SK-N-SH treated with all-trans-retinoic acid at 6 μM for 48 hours (cell line): ENCODE data around the gene RAC3.

ENCODE experiments used
- ATAC-seq: fragments of 200-7000 bp; cut with Tn5 transposase; 3 replicates; pipeline ENCODE4 v1.9.1; 2020; ENCODE audit warnings: mild to moderate bottlenecking, moderate library complexity
- ARNTL ChIP-seq: fragments of 450-650 bp; formaldehyde crosslinking; IDR thresholded peaks from 2 replicates; pipeline ENCODE4 v1.5.0; 2020; ENCODE audit warnings: low read depth, mild to moderate bottlenecking, moderate library complexity, borderline replicate concordance
- BACH2 ChIP-seq: fragments of 250-450 bp; sonication (Bioruptor Pico); IDR thresholded peaks from 2 replicates; pipeline ENCODE4 v1.9.0; 2021; ENCODE audit warnings: mild to moderate bottlenecking, borderline replicate concordance
- CREB5 ChIP-seq: fragments of 250-450 bp; sonication (Bioruptor Pico); IDR thresholded peaks from 2 replicates; pipeline ENCODE4 v1.5.1; 2020; ENCODE audit warnings: low read depth, mild to moderate bottlenecking, moderate library complexity
- ISL1 ChIP-seq: fragments of 250-450 bp; sonication (Bioruptor Pico); IDR thresholded peaks from 2 replicates; pipeline ENCODE4 v2.1.2; 2022; ENCODE audit warnings: mild to moderate bottlenecking, moderate library complexity
- OSR1 ChIP-seq: fragments of 250-450 bp; sonication (Bioruptor Pico); IDR thresholded peaks from 2 replicates; pipeline ENCODE4 v1.8.0; 2022; ENCODE audit warnings: moderate library complexity, mild to moderate bottlenecking, inconsistent platforms
- PATZ1 ChIP-seq: fragments of 250-450 bp; sonication (Bioruptor Pico); IDR thresholded peaks from 2 replicates; pipeline ENCODE4 v1.8.0; 2020; ENCODE audit warnings: mild to moderate bottlenecking, moderate library complexity, borderline replicate concordance
- POU6F1 ChIP-seq: fragments of 250-450 bp; sonication (Bioruptor Pico); IDR thresholded peaks from 2 replicates; pipeline ENCODE4 v1.8.0; 2021; ENCODE audit warnings: low read depth, mild to moderate bottlenecking, moderate library complexity, borderline replicate concordance
- PPARA ChIP-seq: fragments of 250-450 bp; sonication (Bioruptor Pico); IDR thresholded peaks from 2 replicates; pipeline ENCODE4 v1.5.0; 2020; ENCODE audit warnings: mild to moderate bottlenecking, borderline replicate concordance
- RARB ChIP-seq: fragments of 250-450 bp; sonication (Bioruptor Pico); IDR thresholded peaks from 2 replicates; pipeline ENCODE4 v1.8.0; 2021; ENCODE audit warnings: mild to moderate bottlenecking, moderate library complexity
- SNAI2 ChIP-seq: fragments of 250-450 bp; sonication (Bioruptor Pico); IDR thresholded peaks from 2 replicates; pipeline ENCODE4 v1.5.0; 2020; ENCODE audit warnings: mild to moderate bottlenecking, moderate library complexity
- TCF4 ChIP-seq: fragments of 250-450 bp; sonication (Bioruptor Pico); IDR thresholded peaks from 2 replicates; pipeline ENCODE4 v1.8.0; 2021; ENCODE audit warnings: mild to moderate bottlenecking, moderate library complexity, borderline replicate concordance
- TOX ChIP-seq: fragments of 250-450 bp; sonication (Bioruptor Pico); IDR thresholded peaks from 2 replicates; pipeline ENCODE4 v1.8.0; 2021; ENCODE audit warnings: mild to moderate bottlenecking, moderate library complexity, borderline replicate concordance
- TSHZ2 ChIP-seq: fragments of 250-450 bp; sonication (Bioruptor Pico); IDR thresholded peaks from 2 replicates; pipeline ENCODE4 v1.5.0; 2020; ENCODE audit warnings: mild to moderate bottlenecking, moderate library complexity
- ZC3H10 ChIP-seq: fragments of 250-450 bp; sonication (Bioruptor Pico); IDR thresholded peaks from 2 replicates; pipeline ENCODE4 v1.5.1; 2021; ENCODE audit warnings: mild to moderate bottlenecking, moderate library complexity
- ZFP3 ChIP-seq: fragments of 250-450 bp; sonication (Bioruptor Pico); IDR thresholded peaks from 2 replicates; pipeline ENCODE4 v1.5.0; 2020; ENCODE audit warnings: mild to moderate bottlenecking, moderate library complexity
- ZFP30 ChIP-seq: fragments of 450-650 bp; formaldehyde crosslinking; IDR thresholded peaks from 2 replicates; pipeline ENCODE4 v1.5.0; 2022; ENCODE audit warnings: mild to moderate bottlenecking, moderate library complexity
- ZNF565 ChIP-seq: fragments of 450-650 bp; formaldehyde crosslinking; conservative IDR thresholded peaks from 2 replicates; pipeline ENCODE4 v1.5.0; 2020; ENCODE audit warnings: low read depth, mild to moderate bottlenecking, moderate library complexity
- ZNF70 ChIP-seq: fragments of 450-650 bp; formaldehyde crosslinking; IDR thresholded peaks from 2 replicates; pipeline ENCODE4 v1.5.0; 2020; ENCODE audit warnings: mild to moderate bottlenecking, moderate library complexity
- ZNF8 ChIP-seq: fragments of 450-650 bp; formaldehyde crosslinking; IDR thresholded peaks from 2 replicates; pipeline ENCODE4 v1.5.0; 2020; ENCODE audit warnings: mild to moderate bottlenecking, moderate library complexity

Gene RAC3

DNA sequence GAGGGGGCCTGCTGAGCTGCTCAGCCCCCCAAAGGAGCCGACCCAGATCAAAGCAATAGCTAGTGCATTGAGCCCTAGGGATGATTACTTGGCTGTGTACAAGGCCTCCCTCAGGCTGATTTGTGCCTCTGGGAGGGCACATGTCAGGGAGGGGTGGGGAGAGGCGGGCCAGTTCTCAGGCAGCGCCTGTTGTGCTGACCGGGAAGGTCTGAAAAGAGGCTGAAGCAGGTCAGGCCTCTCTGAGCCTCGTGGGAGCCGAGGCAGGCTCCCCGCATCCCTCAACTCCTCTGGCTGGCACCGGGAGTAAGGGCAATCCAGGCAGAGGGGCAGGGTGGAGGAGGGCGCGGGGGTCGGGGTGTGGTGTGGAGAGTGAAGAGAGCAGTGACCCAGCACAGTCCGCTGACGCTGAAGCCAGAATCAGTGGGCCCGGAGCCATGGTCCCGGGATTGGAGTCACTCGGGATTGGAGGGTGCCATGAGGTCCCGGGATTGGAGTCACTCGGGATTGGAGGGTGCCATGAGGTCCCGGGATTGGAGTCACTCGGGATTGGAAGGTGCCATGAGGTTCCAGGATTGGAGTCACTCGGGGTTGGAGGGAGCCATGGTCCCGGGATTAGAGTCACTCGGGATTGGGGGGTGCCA lies 3.0 kb downstream of the RAC3 start:
- ATAC-seq = no peak
- TF ChIP-seq ZFP3 (CRISPR knock-in tag) (no peak), OSR1 (CRISPR knock-in tag) (no peak), PATZ1 (CRISPR knock-in tag) (no peak), ZNF8 (CRISPR knock-in tag) (no peak), ARNTL (CRISPR knock-in tag) (no peak), ZNF70 (CRISPR knock-in tag) (no peak), ZFP30 (no peak), BACH2 (CRISPR knock-in tag) (no peak), CREB5 (no peak), SNAI2 (CRISPR knock-in tag) (no peak), TSHZ2 (CRISPR knock-in tag) (no peak), PPARA (no peak), TCF4 (no peak), ZNF565 (CRISPR knock-in tag) (no peak), POU6F1 (CRISPR knock-in tag) (no peak), ISL1 (CRISPR knock-in tag) (no peak), RARB (CRISPR knock-in tag) (no peak)

DNA sequence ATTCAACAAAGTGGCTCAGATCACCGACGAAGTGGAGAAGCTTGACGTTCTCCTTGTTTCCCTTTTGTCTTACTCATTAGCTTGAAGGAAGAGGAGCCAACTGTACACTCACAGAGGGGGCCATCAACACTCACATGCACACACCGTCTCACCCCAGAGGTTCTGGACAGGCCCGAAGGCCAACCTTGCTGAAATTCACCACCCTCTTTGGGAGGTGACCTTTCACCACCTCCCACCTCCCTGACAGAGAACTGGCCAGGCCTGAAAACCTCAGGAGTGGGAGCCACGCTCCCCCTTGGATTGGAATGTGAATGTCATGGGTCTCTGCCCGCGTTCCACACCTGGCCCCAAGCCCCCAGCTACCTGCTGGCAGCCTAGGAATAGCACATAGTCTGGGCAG lies 4.0 kb downstream of the RAC3 start:
- no peak for TF ChIP-seq ZNF8 (CRISPR knock-in tag)
- no peak for TF ChIP-seq SNAI2 (CRISPR knock-in tag)
- TF ChIP-seq TOX (CRISPR knock-in tag) = no peak
- no peak for TF ChIP-seq ISL1 (CRISPR knock-in tag)
- TF ChIP-seq PATZ1 (CRISPR knock-in tag) = no peak
- no peak for TF ChIP-seq RARB (CRISPR knock-in tag)
- no peak for TF ChIP-seq OSR1 (CRISPR knock-in tag)
- no peak for TF ChIP-seq ZFP3 (CRISPR knock-in tag)
- TF ChIP-seq ZNF565 (CRISPR knock-in tag) = no peak
- no peak for TF ChIP-seq BACH2 (CRISPR knock-in tag)
- TF ChIP-seq, all 23 proteins: peak for 0
- ATAC-seq = no peak

- no peak for ATAC-seq
- TF ChIP-seq TOX (CRISPR knock-in tag) = no peak
- TF ChIP-seq PPARA = no peak
- TF ChIP-seq TSHZ2 (CRISPR knock-in tag) = no peak
- no peak for TF ChIP-seq CREB5
- no peak for TF ChIP-seq ZFP30
- TF ChIP-seq ISL1 (CRISPR knock-in tag) = no peak
- TF ChIP-seq ZC3H10 (CRISPR knock-in tag) = no peak
- no peak for TF ChIP-seq ZNF8 (CRISPR knock-in tag)
- no peak for TF ChIP-seq ZFP3 (CRISPR knock-in tag)
- TF ChIP-seq ZNF70 (CRISPR knock-in tag) = no peak
- no peak for TF ChIP-seq SNAI2 (CRISPR knock-in tag)
These were observed 4.6 kb downstream of the RAC3 start for GRCh38 chr17:82035956-82036633.
